ENCODE measurements around the gene SUDS3. TPM values are rescaled to one million over a fixed set of nuclear protein-coding genes. Genes with fewer than 3 reads are reported as not detected.

Gene SUDS3
- polyA plus RNA-seq, 3 donors, result 8.2 to 15.6 (median 9.1) TPM

- no peak overlapping the region for H3K4me2 ChIP-seq (replicated peaks; ENCODE audit: extremely low read depth, low read length, poor library complexity, severe bottlenecking)
- TF ChIP-seq CTCF (IDR thresholded peaks at IDR 0.05), result no peak
- 100% methylated on average over 2 of the region's 7 CpGs for WGBS (ENCODE audit: insufficient coverage)
Measured at GRCh38 chr12:118429688-118430383, 53.5 kb downstream of the SUDS3 start.

DNA sequence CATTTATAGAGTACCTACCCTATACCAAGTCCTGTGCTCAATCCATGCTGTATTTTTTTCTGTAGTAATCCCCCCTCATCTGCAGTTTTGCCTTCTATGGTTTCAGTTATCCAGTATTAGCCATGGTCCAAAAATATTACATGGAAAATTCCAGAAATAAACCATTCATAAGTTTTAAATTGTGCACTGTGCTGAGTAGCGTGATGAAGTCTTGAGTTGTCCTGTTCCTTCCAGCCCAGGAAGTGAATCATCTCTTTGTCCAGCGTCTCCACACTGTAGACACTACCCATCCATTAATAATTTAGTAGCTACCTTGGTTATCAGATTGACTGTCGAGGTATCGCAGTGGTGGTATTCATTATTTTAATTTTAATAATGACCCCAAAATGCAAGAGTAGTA, 54.2 kb downstream of the SUDS3 start:
- DNase-seq, result no peak
- H3K27me3 Mint-ChIP-seq (ENCODE audit: low read depth in 3 of 3), result peaks cover 0 to 3% (median 0%) of the 10 kb centered on the region in 3 donors
- Histone ChIP-seq H3K27me3 (ENCODE audit: control insufficient read depth in 2 of 2, insufficient read depth in 2 of 2, low read length in 2 of 2) (no peaks in the 10 kb centered on the region), H3K9me3 (replicated peaks in 1 of 2; ENCODE audit: control insufficient read depth in 1 of 2, insufficient read depth in 1 of 2, low read length in 2 of 2) (no peaks in the 10 kb centered on the region), H4K20me1 (ENCODE audit: insufficient read depth, low read length) (no peaks in the 10 kb centered on the region), H3K79me2 (ENCODE audit: insufficient read depth, low read length) (no peaks in the 10 kb centered on the region), H3K36me3 (replicated peaks in 1 of 2; ENCODE audit: control insufficient read depth in 1 of 2, insufficient read depth in 2 of 2, low read length in 2 of 2) (no peaks in the 10 kb centered on the region), H3K4me1 (ENCODE audit: control insufficient read depth in 1 of 2, insufficient read depth in 2 of 2, low read length in 2 of 2) (no peaks in the 10 kb centered on the region), H3K27ac (ENCODE audit: low read depth in 1 of 2, low read length in 2 of 2) (no peak overlapping the region), H2AFZ (ENCODE audit: insufficient read depth, low read depth, low read length, poor library complexity, severe bottlenecking) (no peak overlapping the region), H3K4me2 (replicated peaks; ENCODE audit: extremely low read depth, low read length, poor library complexity, severe bottlenecking) (no peak overlapping the region), H3K4me3 (replicated peaks in 1 of 3; ENCODE audit: low read depth in 2 of 3, low read length in 3 of 3) (no peak overlapping the region), H3K9ac (ENCODE audit: insufficient read depth, low read length, poor library complexity, severe bottlenecking) (no peak overlapping the region)
- no peak for TF ChIP-seq CTCF (IDR thresholded peaks at IDR 0.05)
- no CpG with 5 or more reads among the region's 4 CpGs for WGBS (ENCODE audit: insufficient coverage)
- no peaks in the 10 kb centered on the region for H3K4me1 Mint-ChIP-seq
- no peak overlapping the region for H3K27ac Mint-ChIP-seq
- no peaks in the 10 kb centered on the region for H3K36me3 Mint-ChIP-seq
- no peak overlapping the region for H3K4me3 Mint-ChIP-seq
- peaks cover 0 to 3% (median 0%) of the 10 kb centered on the region in 7 donors for H3K9me3 Mint-ChIP-seq
- intact Hi-C loops (cut with micrococcal nuclease), result no loop called here

More at GRCh38 chr12:118429688-118430383, 53.5 kb downstream of the SUDS3 start:
- H3K9me3 Mint-ChIP-seq, result peaks cover 0 to 2% (median 0%) of the 10 kb centered on the region in 7 donors
- no peaks in the 10 kb centered on the region for H3K4me1 ChIP-seq (ENCODE audit: control insufficient read depth in 1 of 2, insufficient read depth in 2 of 2, low read length in 2 of 2)
- H3K4me1 Mint-ChIP-seq, result no peaks in the 10 kb centered on the region
- H3K79me2 ChIP-seq (ENCODE audit: insufficient read depth, low read length), result no peaks in the 10 kb centered on the region
- peaks cover 0 to 3% (median 0%) of the 10 kb centered on the region in 3 donors for H3K27me3 Mint-ChIP-seq (ENCODE audit: low read depth in 3 of 3)
- no peak overlapping the region for H3K27ac Mint-ChIP-seq
- no peaks in the 10 kb centered on the region for H3K36me3 Mint-ChIP-seq
- no peak overlapping the region for H3K4me3 ChIP-seq (replicated peaks in 1 of 3; ENCODE audit: low read depth in 2 of 3, low read length in 3 of 3)
- no peaks in the 10 kb centered on the region for H3K27me3 ChIP-seq (ENCODE audit: control insufficient read depth in 2 of 2, insufficient read depth in 2 of 2, low read length in 2 of 2)
- no peak overlapping the region for H3K9ac ChIP-seq (ENCODE audit: insufficient read depth, low read length, poor library complexity, severe bottlenecking)
- no peak for DNase-seq
- H2AFZ ChIP-seq (ENCODE audit: insufficient read depth, low read depth, low read length, poor library complexity, severe bottlenecking), result no peak overlapping the region
- H3K4me3 Mint-ChIP-seq, result no peak overlapping the region
- H3K27ac ChIP-seq (ENCODE audit: low read depth in 1 of 2, low read length in 2 of 2), result no peak overlapping the region
- no peaks in the 10 kb centered on the region for H3K9me3 ChIP-seq (replicated peaks in 1 of 2; ENCODE audit: control insufficient read depth in 1 of 2, insufficient read depth in 1 of 2, low read length in 2 of 2)
- intact Hi-C loops (cut with micrococcal nuclease), result no loop called here
- H4K20me1 ChIP-seq (ENCODE audit: insufficient read depth, low read length), result no peaks in the 10 kb centered on the region
- H3K36me3 ChIP-seq (replicated peaks in 1 of 2; ENCODE audit: control insufficient read depth in 1 of 2, insufficient read depth in 2 of 2, low read length in 2 of 2), result no peaks in the 10 kb centered on the region

All from CD14-positive monocyte (primary cell).